T-helper 2 cell treated with Interferon-gamma antibody and Interleukin-4, amounts not matched to agents 5 μg/mL and 100 μg/mL, for 36 hours (primary cell): ENCODE results near the gene ADGRG4.

Experiments used
- DNase-seq: peaks from one replicate; pipeline ENCODE4 v3.0.0; 2021; ENCODE audit warnings: low spot score
- H3K27ac Mint-ChIP-seq: one replicate; pipeline ENCODE4 v1.8.0; 2021; ENCODE audit warnings: mild to moderate bottlenecking, mixed read lengths
- H3K27me3 Mint-ChIP-seq: one replicate; pipeline ENCODE4 v1.8.0; 2021; ENCODE audit warnings: low read depth, mixed read lengths
- H3K36me3 Mint-ChIP-seq: one replicate; pipeline ENCODE4 v1.8.0; 2021; ENCODE audit warnings: low read depth, mixed read lengths
- H3K4me1 Mint-ChIP-seq: one replicate; pipeline ENCODE4 v1.8.0; 2021; ENCODE audit warnings: low read depth, mixed read lengths
- H3K4me3 Mint-ChIP-seq: one replicate; pipeline ENCODE4 v1.8.0; 2022; ENCODE audit warnings: mild to moderate bottlenecking, moderate library complexity, mixed read lengths
- H3K9me3 Mint-ChIP-seq: one replicate; pipeline ENCODE4 v1.8.0; 2021; ENCODE audit warnings: mixed read lengths

ADGRG4 gene

DNA sequence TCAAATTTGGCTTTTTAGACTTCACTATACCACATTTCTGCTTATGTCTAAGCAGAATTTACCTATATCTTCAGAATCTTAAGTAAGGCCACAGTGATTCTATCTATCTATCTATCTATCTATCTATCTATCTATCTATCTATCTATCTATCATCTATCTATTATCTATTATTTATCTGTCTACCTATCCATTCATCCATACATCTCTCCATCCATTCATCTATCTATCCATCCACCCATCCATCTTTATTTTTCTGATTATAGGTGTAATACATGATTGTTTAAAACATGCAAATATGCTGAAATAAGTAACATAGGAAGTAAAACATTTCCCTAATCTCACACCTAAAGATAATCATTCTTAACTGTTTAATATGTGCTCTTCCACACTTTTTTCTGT is 18.8 kb downstream of the ADGRG4 start:
- H3K36me3 Mint-ChIP-seq, result no peaks in the 10 kb centered on the region
- H3K27ac Mint-ChIP-seq, result no peak overlapping the region
- H3K4me3 Mint-ChIP-seq, result no peak overlapping the region
- no peaks in the 10 kb centered on the region for H3K27me3 Mint-ChIP-seq
- H3K9me3 Mint-ChIP-seq, result no peaks in the 10 kb centered on the region
- H3K4me1 Mint-ChIP-seq, result no peaks in the 10 kb centered on the region
- no peak for DNase-seq

DNA sequence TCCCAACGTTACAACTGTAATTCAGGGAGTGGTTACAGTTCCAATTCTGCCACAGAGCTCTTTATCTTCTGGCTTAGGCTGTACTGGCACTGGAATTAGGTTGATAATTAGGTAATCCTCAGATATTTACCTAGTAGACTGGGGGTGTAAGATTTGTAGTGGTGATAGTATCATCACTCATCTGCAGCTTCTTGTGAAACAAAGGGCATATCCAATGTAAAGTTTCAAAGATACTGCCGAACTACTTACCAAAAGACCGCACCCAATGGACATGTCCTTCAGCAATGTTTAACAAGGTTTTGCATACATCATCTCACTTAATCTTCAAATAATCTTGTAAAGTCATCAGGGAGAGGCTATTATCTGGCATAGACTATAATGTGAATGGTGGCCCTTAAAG is 20.8 kb downstream of the ADGRG4 start:
- Mint-ChIP-seq H3K4me1 (no peaks in the 10 kb centered on the region), H3K4me3 (no peak overlapping the region)
- DNase-seq, result no peak

DNA sequence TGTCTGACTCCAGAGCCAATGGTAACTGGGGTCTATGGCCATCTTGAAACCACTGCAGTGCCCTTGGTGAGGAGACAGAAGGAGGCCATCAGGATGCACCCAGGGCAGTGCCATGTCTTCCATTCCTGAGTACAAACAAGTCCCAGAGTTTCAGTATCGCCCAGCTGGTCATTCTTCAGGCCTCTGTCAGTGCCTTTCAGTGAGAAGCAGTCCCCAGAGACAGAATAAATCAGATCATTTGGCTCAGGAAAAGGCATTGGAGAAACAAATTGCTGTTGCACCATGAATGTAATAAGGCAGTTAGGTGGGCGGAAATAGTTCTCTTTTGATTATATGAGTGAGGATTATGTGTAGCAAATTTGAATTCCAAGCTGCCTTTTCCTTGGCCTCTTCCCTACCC is 21.3 kb downstream of the ADGRG4 start:
- no peak for DNase-seq
- Mint-ChIP-seq H3K4me3 (no peak overlapping the region), H3K9me3 (no peaks in the 10 kb centered on the region), H3K4me1 (no peaks in the 10 kb centered on the region), H3K27ac (no peak overlapping the region), H3K27me3 (no peaks in the 10 kb centered on the region), H3K36me3 (no peaks in the 10 kb centered on the region)

More for the DNA sequence above, 20.8 kb downstream of the ADGRG4 start:
- Mint-ChIP-seq H3K27me3 (no peaks in the 10 kb centered on the region), H3K36me3 (no peaks in the 10 kb centered on the region), H3K27ac (no peak overlapping the region), H3K9me3 (no peaks in the 10 kb centered on the region)

DNA sequence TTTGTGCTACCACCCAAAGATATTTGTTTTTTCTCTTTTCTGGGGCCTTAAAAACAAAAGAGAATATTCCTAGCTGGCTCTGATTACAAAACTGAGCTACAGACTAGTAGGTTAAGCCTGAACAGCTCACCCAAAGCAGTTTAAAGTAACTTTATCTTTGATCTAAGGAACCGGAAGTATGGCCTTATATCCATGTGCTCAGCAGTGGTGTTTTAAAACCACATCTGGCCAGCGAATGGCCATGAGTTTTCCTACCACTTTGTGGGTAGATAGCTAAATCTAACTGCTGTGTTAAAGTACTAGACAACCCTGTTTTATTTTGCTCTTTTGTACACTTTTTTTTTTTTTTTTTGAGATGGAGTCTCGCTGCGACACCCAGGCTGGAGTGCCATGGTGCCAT is 24.6 kb downstream of the ADGRG4 start:
- Mint-ChIP-seq H3K9me3 (no peaks in the 10 kb centered on the region), H3K27ac (no peak overlapping the region)
- no peak for DNase-seq

DNA sequence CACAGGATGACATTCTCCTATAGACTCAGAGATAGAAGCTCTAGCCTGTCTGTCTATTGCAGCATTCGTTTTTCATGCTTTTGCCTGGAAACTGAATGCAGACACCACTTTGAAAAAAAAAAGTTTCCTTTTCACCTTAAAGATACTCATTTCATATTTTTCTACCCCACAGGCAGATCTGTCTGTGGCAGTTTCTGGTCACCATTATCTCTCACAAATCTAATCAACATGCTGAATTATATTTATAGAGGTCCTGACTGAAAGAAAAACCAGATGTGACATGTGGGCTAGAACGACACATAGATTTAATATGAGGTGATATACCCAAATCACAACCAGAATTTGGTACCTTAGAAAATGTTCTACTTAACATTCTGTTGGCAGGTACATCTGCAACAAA is 28.2 kb downstream of the ADGRG4 start:
- Mint-ChIP-seq H3K4me1 (no peaks in the 10 kb centered on the region), H3K27ac (no peak overlapping the region), H3K9me3 (no peaks in the 10 kb centered on the region), H3K4me3 (no peak overlapping the region), H3K27me3 (no peaks in the 10 kb centered on the region), H3K36me3 (no peaks in the 10 kb centered on the region)
- DNase-seq, result no peak

More for the DNA sequence above, 24.6 kb downstream of the ADGRG4 start:
- no peaks in the 10 kb centered on the region for H3K4me1 Mint-ChIP-seq
- no peaks in the 10 kb centered on the region for H3K36me3 Mint-ChIP-seq
- no peak overlapping the region for H3K4me3 Mint-ChIP-seq
- H3K27me3 Mint-ChIP-seq, result no peaks in the 10 kb centered on the region

DNA sequence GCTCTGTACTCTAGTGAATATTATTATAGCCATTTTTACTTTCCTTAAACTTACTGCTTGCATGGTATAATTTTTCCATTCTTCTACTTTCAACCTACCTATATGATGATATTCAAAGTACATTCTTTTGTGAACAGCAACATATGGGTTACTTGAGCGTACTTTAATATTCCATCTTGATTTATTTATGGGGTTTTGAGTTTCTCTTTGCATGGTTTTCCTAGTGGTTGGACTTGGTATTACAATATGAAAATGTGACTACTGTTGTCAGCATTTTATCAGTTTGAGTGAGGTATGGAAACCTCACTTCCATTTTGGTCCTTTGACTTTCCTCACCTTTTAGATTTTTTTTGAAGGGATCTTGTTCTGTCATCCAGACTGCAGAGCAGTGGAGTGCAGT is 35.9 kb downstream of the ADGRG4 start:
- Mint-ChIP-seq H3K9me3 (no peaks in the 10 kb centered on the region), H3K27me3 (peaks cover 5% of the 10 kb centered on the region), H3K4me3 (no peak overlapping the region), H3K36me3 (no peaks in the 10 kb centered on the region), H3K27ac (no peak overlapping the region), H3K4me1 (no peaks in the 10 kb centered on the region)
- no peak for DNase-seq

DNA sequence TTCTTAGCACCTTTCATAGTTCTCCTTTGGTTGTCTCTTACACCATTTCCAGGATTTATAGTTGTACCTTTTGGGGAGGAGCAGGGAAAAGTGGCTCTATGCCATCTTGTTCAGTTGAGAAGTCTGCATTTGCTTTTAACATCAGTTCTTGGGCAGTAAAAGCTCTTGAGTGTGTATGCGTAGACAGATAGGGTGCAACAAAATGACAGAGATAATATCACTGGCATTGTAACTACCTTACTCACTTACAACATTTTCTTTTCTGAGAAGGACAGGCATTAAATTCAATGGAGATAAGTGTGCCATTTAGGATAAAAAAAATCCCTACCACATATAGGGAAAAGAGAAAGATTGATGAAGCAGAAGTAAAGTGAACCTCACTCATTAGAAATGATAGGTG is 38.9 kb downstream of the ADGRG4 start:
- Mint-ChIP-seq H3K27me3 (peaks cover 9% of the 10 kb centered on the region), H3K36me3 (no peaks in the 10 kb centered on the region), H3K4me1 (no peaks in the 10 kb centered on the region), H3K27ac (no peak overlapping the region), H3K9me3 (no peaks in the 10 kb centered on the region), H3K4me3 (no peak overlapping the region)
- no peak for DNase-seq

DNA sequence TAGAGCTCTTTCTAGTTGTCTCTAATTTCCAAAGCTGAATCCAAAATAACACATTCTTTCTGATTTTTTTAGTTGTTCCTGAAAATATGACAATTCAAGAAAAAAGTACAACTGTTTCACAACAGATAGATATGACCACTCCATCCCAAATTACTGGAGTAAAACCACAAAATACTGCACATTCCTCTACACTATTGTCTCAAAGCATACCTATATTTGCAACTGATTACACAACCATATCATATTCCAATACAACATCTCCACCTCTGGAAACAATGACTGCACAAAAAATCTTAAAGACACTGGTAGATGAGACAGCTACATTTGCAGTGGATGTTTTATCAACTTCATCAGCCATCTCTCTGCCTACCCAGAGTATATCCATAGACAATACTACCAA is 43.6 kb downstream of the ADGRG4 start:
- no peaks in the 10 kb centered on the region for H3K9me3 Mint-ChIP-seq
- no peak overlapping the region for H3K27ac Mint-ChIP-seq
- H3K4me1 Mint-ChIP-seq, result no peaks in the 10 kb centered on the region
- H3K36me3 Mint-ChIP-seq, result no peaks in the 10 kb centered on the region
- H3K4me3 Mint-ChIP-seq, result no peak overlapping the region
- H3K27me3 Mint-ChIP-seq, result peaks cover 9% of the 10 kb centered on the region
- no peak for DNase-seq

DNA sequence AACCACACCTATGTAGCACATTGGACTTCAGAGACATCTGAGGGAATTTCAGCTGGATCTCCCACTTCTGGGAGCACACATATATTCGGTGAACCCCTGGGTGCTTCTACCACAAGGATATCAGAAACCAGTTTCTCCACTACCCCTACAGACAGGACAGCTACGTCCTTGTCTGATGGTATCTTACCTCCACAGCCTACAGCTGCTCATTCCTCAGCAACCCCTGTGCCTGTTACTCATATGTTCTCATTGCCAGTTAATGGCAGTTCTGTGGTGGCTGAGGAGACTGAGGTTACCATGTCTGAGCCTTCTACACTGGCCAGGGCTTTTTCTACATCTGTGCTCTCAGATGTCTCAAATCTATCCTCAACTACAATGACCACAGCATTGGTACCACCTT is 45.7 kb downstream of the ADGRG4 start:
- Mint-ChIP-seq H3K36me3 (no peaks in the 10 kb centered on the region), H3K27me3 (peaks cover 7% of the 10 kb centered on the region), H3K4me1 (no peaks in the 10 kb centered on the region), H3K27ac (no peak overlapping the region), H3K4me3 (no peak overlapping the region), H3K9me3 (no peaks in the 10 kb centered on the region)
- DNase-seq, result no peak

DNA sequence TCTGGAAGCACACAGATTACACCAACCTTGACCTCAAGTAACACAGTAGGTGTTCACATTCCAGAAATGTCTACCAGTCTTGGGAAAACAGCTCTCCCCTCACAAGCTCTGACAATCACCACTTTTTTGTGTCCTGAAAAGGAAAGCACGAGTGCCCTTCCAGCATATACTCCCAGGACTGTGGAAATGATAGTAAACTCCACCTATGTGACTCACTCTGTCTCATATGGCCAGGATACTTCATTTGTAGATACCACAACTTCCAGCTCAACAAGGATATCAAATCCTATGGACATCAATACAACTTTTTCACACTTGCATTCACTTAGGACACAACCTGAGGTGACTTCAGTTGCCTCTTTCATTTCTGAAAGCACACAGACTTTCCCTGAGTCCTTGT is 46.9 kb downstream of the ADGRG4 start:
- H3K27ac Mint-ChIP-seq, result no peak overlapping the region
- peaks cover 7% of the 10 kb centered on the region for H3K27me3 Mint-ChIP-seq
- H3K36me3 Mint-ChIP-seq, result no peaks in the 10 kb centered on the region
- no peaks in the 10 kb centered on the region for H3K4me1 Mint-ChIP-seq
- H3K4me3 Mint-ChIP-seq, result no peak overlapping the region
- no peaks in the 10 kb centered on the region for H3K9me3 Mint-ChIP-seq
- DNase-seq, result no peak

DNA sequence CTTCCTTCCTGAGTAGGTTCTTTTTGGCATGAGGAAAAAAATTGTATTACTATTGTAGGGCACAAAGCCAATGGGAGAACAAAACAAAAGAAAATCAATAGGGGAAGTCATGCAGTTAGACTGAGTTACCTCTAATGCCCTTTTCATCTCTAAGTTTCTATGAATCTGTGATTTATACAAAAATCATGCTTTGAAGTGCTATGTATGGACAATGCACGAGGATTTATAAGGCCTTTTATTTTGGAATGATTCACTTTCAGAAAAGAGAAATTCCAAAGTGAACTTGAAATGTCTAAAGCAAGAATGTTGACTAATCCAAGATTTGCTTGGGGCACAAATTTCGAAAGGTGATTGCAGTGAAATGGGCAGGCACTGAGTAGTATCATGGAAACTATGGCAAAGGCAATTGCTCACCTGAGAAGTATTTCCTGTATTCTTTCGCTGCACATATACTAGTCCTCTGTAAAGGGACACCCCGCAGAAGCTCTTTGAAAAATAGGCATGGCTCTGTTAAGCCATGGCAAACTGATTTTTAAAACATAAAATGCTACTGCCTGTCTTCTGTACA is 52.8 kb downstream of the ADGRG4 start:
- H3K4me3 Mint-ChIP-seq, result no peak overlapping the region
- no peaks in the 10 kb centered on the region for H3K4me1 Mint-ChIP-seq
- H3K27ac Mint-ChIP-seq, result no peak overlapping the region
- H3K27me3 Mint-ChIP-seq, result no peaks in the 10 kb centered on the region
- no peak for DNase-seq
- no peaks in the 10 kb centered on the region for H3K9me3 Mint-ChIP-seq
- H3K36me3 Mint-ChIP-seq, result no peaks in the 10 kb centered on the region

DNA sequence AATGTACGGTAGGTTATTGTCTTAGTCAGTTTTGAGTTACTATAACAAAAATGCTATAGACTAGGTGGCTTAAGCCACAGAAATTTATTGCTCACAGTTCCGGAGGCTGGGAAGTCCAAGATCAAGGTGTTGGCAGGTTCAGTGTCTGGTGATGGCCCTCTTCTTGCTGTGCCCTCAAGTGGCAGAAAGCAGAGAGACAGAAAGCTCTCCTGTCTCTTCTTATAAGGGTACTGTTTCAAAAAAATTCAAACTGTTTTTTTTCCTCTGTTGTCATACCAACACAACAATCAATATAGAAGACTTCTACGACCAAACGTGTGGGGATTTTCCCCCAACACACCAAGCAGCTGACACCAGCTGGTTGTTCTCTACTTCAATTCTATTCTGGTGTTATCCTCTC is 53.4 kb downstream of the ADGRG4 start:
- Mint-ChIP-seq H3K27me3 (peaks cover 2% of the 10 kb centered on the region), H3K36me3 (no peaks in the 10 kb centered on the region), H3K27ac (no peak overlapping the region), H3K4me1 (no peaks in the 10 kb centered on the region), H3K4me3 (no peak overlapping the region), H3K9me3 (no peaks in the 10 kb centered on the region)
- no peak for DNase-seq

DNA sequence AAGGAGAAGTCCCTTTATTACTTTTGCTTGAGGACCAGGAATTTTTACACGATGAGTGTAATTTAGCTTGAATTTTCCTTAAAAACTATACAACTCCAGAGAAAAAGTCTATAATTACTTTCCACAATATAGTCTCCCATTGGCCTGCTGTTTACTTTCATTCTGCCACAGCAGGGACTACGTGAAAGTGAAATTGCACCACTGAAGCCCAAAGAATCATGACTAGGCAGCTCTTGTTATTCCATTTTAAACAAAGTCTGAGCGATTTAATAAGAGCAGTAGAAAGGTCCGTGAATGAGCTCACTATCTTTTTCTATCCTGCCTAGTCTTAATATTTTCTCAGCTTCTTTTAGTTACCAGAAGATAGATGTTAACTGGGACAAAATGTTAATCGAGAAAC is 68.6 kb downstream of the ADGRG4 start:
- H3K9me3 Mint-ChIP-seq, result no peaks in the 10 kb centered on the region
- no peaks in the 10 kb centered on the region for H3K36me3 Mint-ChIP-seq
- H3K4me1 Mint-ChIP-seq, result no peaks in the 10 kb centered on the region
- H3K27me3 Mint-ChIP-seq, result peaks cover 7% of the 10 kb centered on the region
- H3K27ac Mint-ChIP-seq, result no peak overlapping the region
- no peak overlapping the region for H3K4me3 Mint-ChIP-seq
- no peak for DNase-seq

DNA sequence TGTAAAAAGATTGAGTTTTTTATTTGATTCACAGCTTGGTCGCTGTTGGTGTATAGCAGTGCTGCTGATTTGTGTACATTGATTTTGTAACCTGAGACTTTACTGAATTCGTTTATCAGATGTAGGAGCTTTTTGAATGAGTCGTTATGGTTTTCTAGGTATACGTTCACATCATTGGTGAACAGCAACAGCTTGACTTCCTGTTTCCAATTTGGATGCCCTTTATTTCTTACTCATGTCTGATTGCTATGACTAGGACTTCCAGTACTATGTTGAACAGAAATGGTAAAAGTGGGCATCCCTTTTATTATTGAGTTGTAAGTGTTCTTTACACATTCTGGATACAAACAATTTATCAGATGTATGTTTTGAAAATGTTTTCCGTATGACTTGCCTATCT is 76.0 kb downstream of the ADGRG4 start:
- Mint-ChIP-seq H3K27ac (no peak overlapping the region), H3K27me3 (peaks cover 8% of the 10 kb centered on the region), H3K36me3 (no peaks in the 10 kb centered on the region), H3K4me1 (no peaks in the 10 kb centered on the region), H3K4me3 (no peak overlapping the region), H3K9me3 (no peaks in the 10 kb centered on the region)
- no peak for DNase-seq

DNA sequence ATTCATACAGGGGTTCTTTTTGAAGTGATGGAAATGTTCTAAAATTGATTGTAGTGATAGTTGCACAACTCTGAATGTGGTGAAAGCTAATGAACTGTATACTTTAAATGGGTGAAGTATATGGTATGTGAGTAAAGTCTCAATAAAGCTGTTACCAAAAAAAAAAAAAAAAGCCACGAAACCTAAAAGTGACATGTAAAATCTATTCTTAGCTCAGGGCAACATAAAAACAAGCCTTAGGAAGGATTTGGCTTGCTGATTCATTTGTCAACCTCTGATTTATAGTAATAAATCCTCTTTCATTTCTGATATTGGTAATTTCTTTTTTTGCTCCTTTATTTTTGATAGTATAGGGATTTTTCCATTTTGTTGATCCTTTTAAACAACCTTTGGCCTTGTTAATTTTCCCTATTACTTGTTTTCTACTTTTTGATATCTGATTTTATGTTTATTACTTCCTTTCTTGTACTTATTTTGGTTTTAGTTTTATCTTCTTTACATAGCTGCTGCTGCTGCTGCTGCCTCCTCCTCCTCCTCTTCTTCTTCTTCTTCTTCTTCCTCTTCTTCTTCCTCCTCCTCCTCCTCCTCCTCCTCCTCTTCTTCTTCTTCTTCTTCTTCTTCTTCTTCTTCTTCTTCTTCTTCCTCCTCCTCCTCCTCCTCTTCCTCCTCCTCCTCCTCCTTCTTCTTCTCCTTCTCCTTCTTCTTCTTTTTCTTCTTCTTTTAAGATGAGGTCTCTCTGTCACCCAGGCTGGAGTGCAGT is 79.4 kb downstream of the ADGRG4 start:
- no peaks in the 10 kb centered on the region for H3K4me1 Mint-ChIP-seq
- H3K36me3 Mint-ChIP-seq, result no peaks in the 10 kb centered on the region
- no peak overlapping the region for H3K27ac Mint-ChIP-seq
- peaks cover 14% of the 10 kb centered on the region for H3K27me3 Mint-ChIP-seq
- no peaks in the 10 kb centered on the region for H3K9me3 Mint-ChIP-seq
- no peak overlapping the region for H3K4me3 Mint-ChIP-seq
- DNase-seq, result no peak
